IMR-90 (cell line): ENCODE results near the gene CHN2. TPM values are rescaled to one million over a fixed set of nuclear protein-coding genes. Genes with fewer than 3 reads are reported as not detected.
"Not testable (repeated sequence)": the region's sequence is repeated elsewhere in the genome, so short reads cannot be mapped to it uniquely, and the experiment has no call there.

Source experiments
- ATAC-seq: fragments of 200-7000 bp; cut with Tn5 transposase; 2 replicates; pipeline ENCODE4 v1.9.1; 2020; ENCODE audit warnings: low read depth, mild to moderate bottlenecking, moderate library complexity
- BruUV-seq: library from RNA; stranded (reverse); fragments of 400-500 nt; replicated peaks from 2 replicates; lab custom pipeline; 2021; lab: Mats Ljungman, UMichigan
- CTCF ChIA-PET: fragments of 300-600 bp; formaldehyde crosslinking; extraction: SDS; loops from one replicate; lab custom pipeline; 2021; ENCODE audit warnings: antibody characterized with exemption; lab: Yijun Ruan, JAX
- POLR2A ChIA-PET: fragments of 300-600 bp; sonication (Branson Sonifier 250); formaldehyde crosslinking; loops from one replicate; lab custom pipeline; 2022; ENCODE audit warnings: antibody characterized with exemption; ENCODE audit not compliant: unreplicated experiment; lab: Charles Lee
- DNase-seq: peaks from one replicate; pipeline ENCODE4 v3.0.0; 2013
- H2AFZ ChIP-seq: replicated peaks from 2 replicates; pipeline ENCODE3; 2013; ENCODE audit warnings: low read length, mild to moderate bottlenecking; ENCODE audit not compliant: poor library complexity
- H2AK5ac ChIP-seq: 2 replicates; pipeline ENCODE4 v1.6.1; 2013; ENCODE audit warnings: low read depth, low read length, inconsistent platforms
- H2AK9ac ChIP-seq: replicated peaks from 2 replicates; pipeline ENCODE3; 2013; ENCODE audit warnings: mild to moderate bottlenecking, low read depth, low read length, moderate library complexity; ENCODE audit not compliant: poor library complexity
- H2BK120ac ChIP-seq: 2 replicates; pipeline ENCODE4 v1.6.1; 2013; ENCODE audit warnings: low read depth, low read length, inconsistent platforms
- H2BK15ac ChIP-seq: 3 replicates; pipeline ENCODE4 v1.6.1; 2013; ENCODE audit warnings: low read depth, low read length, inconsistent platforms
- H2BK20ac ChIP-seq: 2 replicates; pipeline ENCODE4 v1.6.1; 2013; ENCODE audit warnings: low read depth, mild to moderate bottlenecking, inconsistent platforms, low read length, moderate library complexity
- H2BK5ac ChIP-seq: 2 replicates; pipeline ENCODE4 v1.6.1; 2013; ENCODE audit warnings: mild to moderate bottlenecking, low read depth, low read length, inconsistent platforms; ENCODE audit not compliant: poor library complexity, severe bottlenecking
- H3K14ac ChIP-seq: replicated peaks from 2 replicates; pipeline ENCODE4 v1.6.1; 2013; ENCODE audit warnings: low read depth, low read length, inconsistent platforms
- H3K18ac ChIP-seq: 2 replicates; pipeline ENCODE4 v1.6.1; 2013; ENCODE audit warnings: low read depth, low read length, control low read depth
- H3K23ac ChIP-seq: 2 replicates; pipeline ENCODE4 v1.6.1; 2013; ENCODE audit warnings: low read depth, low read length, inconsistent platforms
- H3K27ac ChIP-seq: 2 replicates; pipeline ENCODE4 v1.5.1; 2013; ENCODE audit warnings: mild to moderate bottlenecking, control low read depth, low read length; ENCODE audit not compliant: insufficient read depth
- H3K27me3 ChIP-seq: 2 replicates; pipeline ENCODE4 v1.6.1; 2013; ENCODE audit warnings: low read length; ENCODE audit not compliant: control insufficient read depth, insufficient read depth
- H3K36me3 ChIP-seq: 2 replicates; pipeline ENCODE4 v1.6.1; 2013; ENCODE audit warnings: low read length, mixed read lengths; ENCODE audit not compliant: control insufficient read depth, insufficient read depth
- H3K4ac ChIP-seq: 2 replicates; pipeline ENCODE4 v1.6.1; 2013; ENCODE audit warnings: low read depth, low read length, inconsistent platforms
- H3K4me1 ChIP-seq: 2 replicates; pipeline ENCODE4 v1.6.1; 2013; ENCODE audit warnings: low read length, mixed read lengths; ENCODE audit not compliant: control insufficient read depth, insufficient read depth
- H3K4me2 ChIP-seq: 2 replicates; pipeline ENCODE4 v1.6.1; 2013; ENCODE audit warnings: low read depth, mild to moderate bottlenecking, control low read depth, low read length, moderate library complexity
- H3K4me3 ChIP-seq: 2 replicates; pipeline ENCODE4 v1.5.1; 2013; ENCODE audit warnings: low read depth, mild to moderate bottlenecking, control low read depth, low read length, moderate library complexity; ENCODE audit not compliant: insufficient read depth
- H3K56ac ChIP-seq: 2 replicates; pipeline ENCODE4 v1.6.1; 2013; ENCODE audit warnings: low read length, inconsistent platforms; ENCODE audit not compliant: insufficient read depth; ENCODE audit errors: extremely low read depth
- H3K79me1 ChIP-seq, 2 experiments: 2 replicates each; pipeline ENCODE4 v1.6.1; 2013; ENCODE audit warnings: low read length in 2 of 2, inconsistent platforms in 1 of 2, low read depth in 1 of 2
- H3K9ac ChIP-seq: 2 replicates; pipeline ENCODE4 v1.6.1; 2013; ENCODE audit warnings: low read depth, low read length, control low read depth
- H3K9me1 ChIP-seq: 2 replicates; pipeline ENCODE4 v1.6.1; 2013; ENCODE audit warnings: low read length, inconsistent platforms; ENCODE audit not compliant: insufficient read depth
- H3K9me3 ChIP-seq: 2 replicates; pipeline ENCODE4 v1.6.1; 2013; ENCODE audit warnings: low read length; ENCODE audit not compliant: control insufficient read depth, insufficient read depth
- H4K20me1 ChIP-seq: 2 replicates; pipeline ENCODE4 v1.6.1; 2013; ENCODE audit warnings: low read length, inconsistent platforms; ENCODE audit not compliant: insufficient read depth
- H4K5ac ChIP-seq: 2 replicates; pipeline ENCODE4 v1.6.1; 2013; ENCODE audit warnings: mild to moderate bottlenecking, low read depth, low read length, control low read depth
- H4K8ac ChIP-seq, 2 experiments: 2 replicates each; pipeline ENCODE4 v1.6.1; 2013; ENCODE audit warnings: low read depth in 2 of 2, low read length in 2 of 2, control low read depth in 1 of 2, inconsistent platforms in 1 of 2
- H4K91ac ChIP-seq: 2 replicates; pipeline ENCODE4 v1.6.1; 2013; ENCODE audit warnings: low read depth, low read length, inconsistent platforms; ENCODE audit not compliant: insufficient read depth
- WGBS, 2 experiments: methylation state at CpG; one replicate each; pipeline versions ENCODE4 v1.1.5 to v1.1.7; 2013; ENCODE audit warnings: missing lambda C conversion rate in 2 of 2; ENCODE audit not compliant: insufficient read length in 1 of 2; ENCODE audit errors: extremely low coverage in 2 of 2; 5-methylcytosine and 5-hydroxymethylcytosine counted together
- dilution Hi-C: fragments of 300-500 bp; cut with HindIII; formaldehyde crosslinking; loops from one replicate; pipeline ENCODE4 v1.14.3; 2018; ENCODE audit warnings: low sequenced_read_pairs; ENCODE audit not compliant: unreplicated experiment
- in situ Hi-C: fragments of 300-500 bp; cut with MboI; formaldehyde crosslinking; loops from 3 replicates; pipeline ENCODE4 v1.14.3; 2019; ENCODE audit warnings: low sequenced_read_pairs, inconsistent platforms, mixed read lengths
- intact Hi-C: fragments of 100-400 bp; cut with micrococcal nuclease; formaldehyde crosslinking; loops from 2 replicates; pipeline ENCODE4 v1.10.0; 2022
- polyA plus RNA-seq, 3 experiments: library from polyadenylated mRNA; depleted of rRNA; stranded (reverse); fragments of >200 nt; gene quantifications; 2 replicates each; pipeline ENCODE4 v1.2.3, GENCODE V29; 2012; ENCODE audit warnings: low replicate concordance in 1 of 3
- total RNA-seq: library from RNA; depleted of rRNA; stranded (reverse); fragments of >200 nt; gene quantifications from 2 replicates; pipeline ENCODE4 v1.2.3, GENCODE V29; 2012; rRNA removed

The CHN2 gene
- total and polyA plus RNA-seq, 2 of the 4 experiments (the other 2 are of a cell fraction): not detected

- H3K23ac ChIP-seq, H2BK120ac ChIP-seq, H3K4me2 ChIP-seq, H3K4me1 ChIP-seq, H2BK5ac ChIP-seq, BruUV-seq, POLR2A ChIA-PET, H3K18ac ChIP-seq, H3K9me3 ChIP-seq, ATAC-seq, H3K4me3 ChIP-seq, H3K4ac ChIP-seq, H2AFZ ChIP-seq, H3K27me3 ChIP-seq, H2BK20ac ChIP-seq, H3K79me1 ChIP-seq, in situ Hi-C loops, H3K36me3 ChIP-seq, H4K20me1 ChIP-seq, H3K56ac ChIP-seq, intact Hi-C loops, H3K9ac ChIP-seq, H4K8ac ChIP-seq, H4K5ac ChIP-seq, H2AK9ac ChIP-seq, dilution Hi-C loops, H4K91ac ChIP-seq, H2AK5ac ChIP-seq, H3K27ac ChIP-seq, H3K9me1 ChIP-seq, H2BK15ac ChIP-seq, H3K14ac ChIP-seq, CTCF ChIA-PET, DNase-seq: not testable (repeated sequence)
- whole genome bisulfite sequencing, 2 experiments: 53% methylated on average over 4 of the region's 7 CpGs; no CpG with 5 or more reads in 1 of the 2 experiments
These were observed 334.0 kb downstream of the CHN2 start for GRCh38 chr7:29528526-29528925.

Other genes with a start within 250 kb of the CHN2 start
- under 0.01 TPM in 2 replicates for gene TRIL, start 236.4 kb upstream of the CHN2 start, total RNA-seq
- 0.04 and 0.09 TPM in 2 replicates for gene TRIL, start 236.4 kb upstream of the CHN2 start, polyA plus RNA-seq (2012; rRNA removed)
- not detected in 2 replicates for gene CPVL, start 48.2 kb upstream of the CHN2 start, total RNA-seq
- gene CPVL, start 48.2 kb upstream of the CHN2 start, polyA plus RNA-seq (2012; rRNA removed): not detected in 2 replicates